ENCODE results near the gene DDAH2. TPM values are rescaled to one million over a fixed set of nuclear protein-coding genes. Genes with fewer than 3 reads are reported as not detected.
"Not testable (repeated sequence)": the region's sequence is repeated elsewhere in the genome, so short reads cannot be mapped to it uniquely, and the experiment has no call there.

DDAH2 gene
- total RNA-seq, 1 donor from 2014 or later, result 150 TPM

DNA sequence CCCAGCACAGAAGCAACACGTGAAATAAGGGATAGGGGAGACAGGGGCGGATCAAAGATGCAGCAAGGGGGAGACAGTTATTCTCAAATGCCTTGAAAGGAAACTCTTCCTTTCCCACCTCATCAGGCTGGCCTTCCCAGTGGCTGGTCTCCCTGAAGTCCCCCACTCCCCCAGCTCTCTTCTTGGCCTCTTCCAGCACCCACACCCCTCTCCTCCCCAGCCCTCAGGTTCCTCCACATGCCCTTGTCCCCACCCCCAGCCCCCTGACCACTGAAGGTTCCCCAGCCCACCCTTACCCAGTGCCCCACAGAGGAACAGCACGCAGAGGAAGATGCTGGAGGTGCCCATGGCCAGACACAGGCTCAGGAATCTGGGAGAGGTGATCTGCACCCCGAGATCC is 15.6 kb downstream of the DDAH2 start:
- Histone ChIP-seq H3K9me3 (no peaks in the 10 kb centered on the region), H3K4me1 (no peaks in the 10 kb centered on the region), H3K27me3 (no peaks in the 10 kb centered on the region), H3K36me3 (no peaks in the 10 kb centered on the region), H3K27ac (no peak overlapping the region), H3K4me3 (no peak overlapping the region)
- DNase-seq (ENCODE audit: low spot score in 2 of 2), result no peak
- intact Hi-C loops (cut with DNase I), result no loop called here
- TF ChIP-seq, protein P1, sequence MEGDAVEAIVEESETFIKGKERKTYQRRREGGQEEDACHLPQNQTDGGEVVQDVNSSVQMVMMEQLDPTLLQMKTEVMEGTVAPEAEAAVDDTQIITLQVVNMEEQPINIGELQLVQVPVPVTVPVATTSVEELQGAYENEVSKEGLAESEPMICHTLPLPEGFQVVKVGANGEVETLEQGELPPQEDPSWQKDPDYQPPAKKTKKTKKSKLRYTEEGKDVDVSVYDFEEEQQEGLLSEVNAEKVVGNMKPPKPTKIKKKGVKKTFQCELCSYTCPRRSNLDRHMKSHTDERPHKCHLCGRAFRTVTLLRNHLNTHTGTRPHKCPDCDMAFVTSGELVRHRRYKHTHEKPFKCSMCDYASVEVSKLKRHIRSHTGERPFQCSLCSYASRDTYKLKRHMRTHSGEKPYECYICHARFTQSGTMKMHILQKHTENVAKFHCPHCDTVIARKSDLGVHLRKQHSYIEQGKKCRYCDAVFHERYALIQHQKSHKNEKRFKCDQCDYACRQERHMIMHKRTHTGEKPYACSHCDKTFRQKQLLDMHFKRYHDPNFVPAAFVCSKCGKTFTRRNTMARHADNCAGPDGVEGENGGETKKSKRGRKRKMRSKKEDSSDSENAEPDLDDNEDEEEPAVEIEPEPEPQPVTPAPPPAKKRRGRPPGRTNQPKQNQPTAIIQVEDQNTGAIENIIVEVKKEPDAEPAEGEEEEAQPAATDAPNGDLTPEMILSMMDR (IDR thresholded peaks at IDR 0.05), result no peak

DNA sequence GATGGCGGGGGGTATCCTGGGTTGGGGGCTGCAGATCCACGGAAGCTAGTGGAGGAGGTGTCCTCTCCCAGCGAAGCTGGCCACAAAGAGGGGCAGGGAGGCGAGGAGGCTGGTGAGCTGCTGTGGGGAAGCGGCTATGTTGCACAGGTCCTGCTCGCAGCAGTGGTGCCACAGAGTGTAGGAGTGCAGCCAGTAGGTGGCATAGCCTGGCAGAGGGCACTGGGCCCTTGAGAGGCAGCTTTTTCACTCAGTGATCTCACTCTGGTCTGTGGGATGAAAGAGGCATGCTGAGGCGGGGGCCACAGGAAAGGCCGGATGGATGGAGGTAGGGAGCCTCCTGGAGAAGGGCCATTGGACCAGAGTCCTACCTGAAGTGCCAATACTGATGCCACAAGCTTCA is 16.8 kb downstream of the DDAH2 start:
- no peaks in the 10 kb centered on the region for H3K4me1 ChIP-seq
- no peak for DNase-seq (ENCODE audit: low spot score in 2 of 2)
- H3K9me3 ChIP-seq, result no peaks in the 10 kb centered on the region
- intact Hi-C loops (cut with DNase I), result no loop called here
- H3K36me3 ChIP-seq, result no peaks in the 10 kb centered on the region
- TF ChIP-seq, protein P1 (IDR thresholded peaks at IDR 0.05), result peak in 1 of 3 experiments; percentile 20
- H3K27me3 ChIP-seq, result no peaks in the 10 kb centered on the region
- no peak overlapping the region for H3K4me3 ChIP-seq
- no peak overlapping the region for H3K27ac ChIP-seq

DNA sequence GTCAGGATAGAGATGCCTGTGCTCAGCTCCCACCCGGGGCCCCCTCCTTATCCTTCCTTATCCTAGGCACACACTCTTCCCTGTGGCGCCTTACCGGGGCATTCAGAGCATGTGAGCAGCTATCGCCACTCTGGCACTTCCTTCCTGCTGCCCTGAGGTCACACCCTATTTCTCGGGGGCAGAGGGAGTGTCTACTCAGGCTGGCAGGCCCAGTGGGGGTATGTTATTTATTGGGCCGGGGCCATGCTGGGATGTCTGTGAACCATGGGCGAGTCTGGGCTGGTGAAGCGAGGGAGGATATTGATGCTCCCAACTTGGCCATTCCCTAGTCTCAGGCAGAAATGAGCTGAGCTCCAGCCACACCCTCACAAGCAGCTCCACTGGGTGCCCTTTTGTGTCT is 17.9 kb downstream of the DDAH2 start:
- DNase-seq (ENCODE audit: low spot score in 2 of 2), result no peak
- TF ChIP-seq, protein P1 (IDR thresholded peaks at IDR 0.05), result no peak

DNA sequence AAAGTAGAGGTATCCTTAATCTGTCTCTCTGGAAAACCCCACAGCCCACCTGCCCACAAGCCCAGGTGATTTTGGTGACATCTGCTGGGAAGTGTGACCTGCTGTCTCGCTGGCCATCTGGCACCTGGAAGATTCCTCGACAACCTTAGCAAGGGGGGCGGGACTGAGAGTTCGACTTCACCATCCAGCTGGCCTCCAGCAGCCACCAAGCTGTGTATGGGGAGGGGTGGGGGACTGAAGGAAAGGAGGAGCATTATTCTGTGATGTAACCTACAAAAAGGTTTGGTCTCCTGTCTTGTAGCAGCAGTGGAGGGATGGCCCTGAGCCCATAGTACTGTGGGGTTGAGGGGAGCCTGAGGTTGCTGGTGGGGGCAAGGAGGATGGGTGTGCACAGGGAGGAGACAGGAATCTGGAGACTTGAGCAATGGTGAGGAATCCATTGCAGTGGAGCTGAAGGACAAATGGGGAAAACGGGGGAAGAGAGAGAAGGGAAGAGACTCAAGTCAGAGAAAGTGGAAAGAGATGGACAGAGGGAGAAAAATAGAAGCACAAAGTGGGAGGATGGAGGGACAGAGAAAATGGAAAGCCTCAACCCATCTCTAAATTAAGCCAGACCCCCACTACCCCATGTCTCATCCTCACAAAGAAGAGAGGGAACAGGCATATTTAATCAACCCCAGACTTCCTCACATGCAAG is 18.4 kb downstream of the DDAH2 start:
- no peak for DNase-seq (ENCODE audit: low spot score in 2 of 2)
- Histone ChIP-seq H3K27ac (no peak overlapping the region), H3K36me3 (no peaks in the 10 kb centered on the region), H3K9me3 (no peaks in the 10 kb centered on the region), H3K4me1 (no peaks in the 10 kb centered on the region), H3K27me3 (no peaks in the 10 kb centered on the region), H3K4me3 (no peak overlapping the region)
- TF ChIP-seq, protein P1 (IDR thresholded peaks at IDR 0.05), result no peak
- intact Hi-C loops (cut with DNase I), result no loop called here

More for the DNA sequence above, 17.9 kb downstream of the DDAH2 start:
- Histone ChIP-seq H3K27ac (no peak overlapping the region), H3K4me3 (no peak overlapping the region), H3K27me3 (no peaks in the 10 kb centered on the region), H3K9me3 (no peaks in the 10 kb centered on the region), H3K4me1 (no peaks in the 10 kb centered on the region), H3K36me3 (no peaks in the 10 kb centered on the region)
- intact Hi-C loops (cut with DNase I), result no loop called here

DNA sequence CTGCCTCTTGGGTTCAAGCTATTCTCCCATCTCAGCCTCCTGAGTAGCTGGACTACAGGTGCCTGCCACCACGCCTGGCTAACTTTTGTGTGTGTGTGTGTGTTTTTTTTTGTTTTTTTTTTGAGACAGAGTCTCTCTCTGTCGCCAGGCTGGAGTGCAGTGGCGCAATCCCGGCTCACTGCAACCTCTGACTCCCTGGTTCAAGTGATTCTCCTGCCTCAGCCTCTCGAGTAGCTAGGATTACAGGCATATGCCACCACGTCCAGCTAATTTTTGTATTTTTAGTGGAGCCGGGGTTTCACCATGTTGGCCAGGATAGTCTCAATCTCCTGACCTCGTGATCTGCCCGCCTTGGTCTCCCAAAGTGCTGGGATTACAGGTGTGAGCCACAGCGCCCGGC is 19.9 kb downstream of the DDAH2 start:
- H3K4me3 ChIP-seq; H3K9me3 ChIP-seq; H3K4me1 ChIP-seq; intact Hi-C loops (cut with DNase I); H3K27ac ChIP-seq; H3K36me3 ChIP-seq; DNase-seq (ENCODE audit: low spot score in 2 of 2); H3K27me3 ChIP-seq: not testable (repeated sequence)

DNA sequence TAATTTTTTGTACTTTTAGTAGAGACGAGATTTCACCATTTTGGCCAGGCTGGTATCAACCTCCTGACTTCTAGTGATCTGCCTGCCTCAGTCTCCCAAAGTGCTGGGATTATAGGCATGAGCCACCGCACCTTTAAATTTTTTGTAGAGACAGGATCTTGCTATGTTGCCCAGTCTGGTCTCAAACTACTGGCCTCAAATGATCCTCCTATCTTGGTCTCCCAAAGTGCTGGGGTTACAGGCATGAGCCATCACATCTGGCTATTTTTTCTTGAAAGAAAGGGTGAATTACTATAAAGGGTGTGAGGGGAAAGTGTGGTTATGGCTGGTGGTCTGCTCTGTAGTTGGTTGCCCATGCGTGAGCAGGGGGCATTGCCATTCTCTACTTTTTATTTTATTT is 20.9 kb downstream of the DDAH2 start:
- intact Hi-C loops (cut with DNase I), result no loop called here
- H3K9me3 ChIP-seq, result no peaks in the 10 kb centered on the region
- TF ChIP-seq, protein P1 (IDR thresholded peaks at IDR 0.05), result no peak
- H3K4me1 ChIP-seq, result peaks cover 0 to 7% of the 10 kb centered on the region in 2 donors
- no peak for DNase-seq (ENCODE audit: low spot score in 2 of 2)
- no peaks in the 10 kb centered on the region for H3K36me3 ChIP-seq
- H3K27me3 ChIP-seq, result no peaks in the 10 kb centered on the region
- no peak overlapping the region for H3K27ac ChIP-seq
- H3K4me3 ChIP-seq, result no peak overlapping the region
